Skin of body (tissue), 2 donors: Measurements from ENCODE around the gene EXOG. TPM values are rescaled to one million over a fixed set of nuclear protein-coding genes. Genes with fewer than 3 reads are reported as not detected.

ENCODE experiments used
- DNase-seq: peaks from one replicate; lab custom pipeline; 2025; lab: John Stamatoyannopoulos, UW
- total RNA-seq: library from RNA; depleted of rRNA; stranded (reverse); fragments of >200 nt; gene quantifications from one replicate; pipeline ENCODE4 v1.2.3, GENCODE V29; 2014

EXOG gene
- total RNA-seq: 11.0 TPM

GRCh38 chr3:38496131-38496910 is at the start of gene EXOG:
TSS of gene EXOG (plus strand) at chr3:38496340. CDS start at chr3:38496368, 28 bp downstream.
- peak; percentile 85 for DNase-seq

GRCh38 chr3:38446812-38447211 is 49.3 kb upstream of the EXOG start:
- DNase-seq: no peak

- no peak for DNase-seq
Measured at GRCh38 chr3:38450853-38451252, 45.3 kb upstream of the EXOG start.

- peak; percentile 53 for DNase-seq
Measured at GRCh38 chr3:38453075-38453912, 42.8 kb upstream of the EXOG start, which contains the start of gene ACVR2B. TSS of gene ACVR2B (plus strand) at chr3:38453890. CDS start at chr3:38454323, 433 bp downstream.

- DNase-seq: no peak
Measured at GRCh38 chr3:38453913-38454177, 42.3 kb upstream of the EXOG start.

GRCh38 chr3:38454178-38454883 is 41.8 kb upstream of the EXOG start:
- DNase-seq: no peak

- peak; percentile 21 for DNase-seq
Measured at GRCh38 chr3:38454884-38455638, 41.1 kb upstream of the EXOG start.

- no peak for DNase-seq
Measured at GRCh38 chr3:38455639-38456430, 40.3 kb upstream of the EXOG start.

- DNase-seq: no peak
Measured at GRCh38 chr3:38457111-38458003, 38.8 kb upstream of the EXOG start.

- no peak for DNase-seq
Measured at GRCh38 chr3:38458796-38459498, 37.2 kb upstream of the EXOG start.

- DNase-seq: no peak
Measured at GRCh38 chr3:38459499-38460048, 36.6 kb upstream of the EXOG start.

- DNase-seq: no peak
Measured at GRCh38 chr3:38460377-38461270, 35.5 kb upstream of the EXOG start.

GRCh38 chr3:38465588-38466154 is 30.5 kb upstream of the EXOG start:
- no peak for DNase-seq

GRCh38 chr3:38468765-38469164 is 27.4 kb upstream of the EXOG start:
- DNase-seq: no peak

GRCh38 chr3:38469852-38470251 is 26.3 kb upstream of the EXOG start:
- DNase-seq: no peak

- DNase-seq: no peak
Measured at GRCh38 chr3:38471260-38471857, 24.8 kb upstream of the EXOG start.

- DNase-seq: no peak
Measured at GRCh38 chr3:38472342-38472741, 23.8 kb upstream of the EXOG start.
